Dermis microvascular lymphatic vessel endothelial cell (primary cell): Measurements from ENCODE around the gene TRMT13. TPM values are rescaled to one million over a fixed set of nuclear protein-coding genes. Genes with fewer than 3 reads are reported as not detected.
"Not testable (repeated sequence)": the region's sequence is repeated elsewhere in the genome, so short reads cannot be mapped to it uniquely, and the experiment has no call there.

Experiments
- DNase-seq, 2 donors: peaks; one replicate each; pipeline versions ENCODE4 v3.0.0 to v3.0.0-alpha.2; 2010; ENCODE audit warnings: low read depth in 2 of 2
- total RNA-seq: library from RNA; depleted of rRNA; stranded (reverse); fragments of >200 nt; gene quantifications from 2 replicates; pipeline ENCODE4 v1.2.1, GENCODE V29; 2014

TRMT13 gene
- total RNA-seq, 1 donor from 2014 or later = 6.7 TPM

- no peak for DNase-seq
These were observed 31.3 kb downstream of the TRMT13 start for GRCh38 chr1:100164216-100164615.

- no peak for DNase-seq
These were observed 31.7 kb downstream of the TRMT13 start for GRCh38 chr1:100164702-100165101.

DNA sequence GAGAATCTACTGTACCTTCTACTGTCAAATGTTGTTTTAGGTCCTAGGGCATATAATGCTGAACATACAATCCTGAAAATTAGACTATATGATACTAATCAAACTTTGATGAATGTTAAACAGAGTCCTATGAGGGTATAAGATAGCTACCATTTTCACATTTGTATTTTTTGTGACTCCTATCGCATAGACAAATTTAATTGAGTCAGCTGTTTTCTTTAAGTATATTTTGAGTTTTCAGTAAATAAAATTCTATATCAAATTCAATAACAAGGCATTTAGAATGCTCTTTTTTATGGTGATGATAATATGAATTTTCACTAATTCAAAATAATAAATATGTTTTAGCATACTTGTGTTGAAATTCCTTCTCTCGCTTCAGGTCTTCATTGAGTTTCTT is 35.1 kb downstream of the TRMT13 start:
- no peak for DNase-seq

DNA sequence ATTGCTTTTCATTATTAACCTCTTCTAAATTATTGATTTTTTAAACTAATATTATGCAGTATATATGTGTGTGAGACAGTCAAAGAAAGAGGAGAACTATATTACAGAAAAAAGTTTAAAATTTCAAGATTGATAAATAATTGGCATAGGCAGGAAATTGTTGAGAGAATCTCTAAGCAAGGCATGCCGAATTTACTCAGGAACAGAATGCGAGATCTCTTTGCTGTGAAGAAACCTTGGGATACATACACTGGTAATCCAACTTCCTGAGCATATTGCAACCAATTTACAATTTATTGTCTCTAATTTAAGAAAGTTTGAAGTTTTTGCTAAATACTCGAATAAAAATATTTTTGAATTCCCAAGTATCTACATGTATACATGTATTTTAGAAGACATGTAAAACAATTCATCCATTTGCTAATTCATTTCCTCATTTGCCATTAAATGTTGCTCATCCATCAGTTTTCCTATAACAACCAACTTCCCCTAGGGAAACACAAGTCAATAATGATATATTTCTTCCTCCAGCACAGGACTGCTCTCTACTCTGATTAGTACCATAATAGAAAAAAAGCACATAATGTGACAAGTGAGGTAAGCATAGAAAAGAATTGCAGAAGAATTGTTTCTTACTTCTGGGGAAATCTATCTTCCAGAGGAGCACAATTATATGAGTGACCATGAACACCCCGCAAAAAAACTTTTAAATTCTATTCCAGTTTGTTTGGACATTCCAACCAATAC is 44.5 kb downstream of the TRMT13 start:
- DNase-seq = no peak

- DNase-seq = no peak
These were observed 45.1 kb downstream of the TRMT13 start, which contains the start of gene LRRC39 for GRCh38 chr1:100178091-100178490. TSS of gene LRRC39 (minus strand) at chr1:100178256. CDS start at chr1:100168516, 9,740 bp downstream.

- no peak for DNase-seq
These were observed 50.4 kb downstream of the TRMT13 start for GRCh38 chr1:100183370-100183769.

DNA sequence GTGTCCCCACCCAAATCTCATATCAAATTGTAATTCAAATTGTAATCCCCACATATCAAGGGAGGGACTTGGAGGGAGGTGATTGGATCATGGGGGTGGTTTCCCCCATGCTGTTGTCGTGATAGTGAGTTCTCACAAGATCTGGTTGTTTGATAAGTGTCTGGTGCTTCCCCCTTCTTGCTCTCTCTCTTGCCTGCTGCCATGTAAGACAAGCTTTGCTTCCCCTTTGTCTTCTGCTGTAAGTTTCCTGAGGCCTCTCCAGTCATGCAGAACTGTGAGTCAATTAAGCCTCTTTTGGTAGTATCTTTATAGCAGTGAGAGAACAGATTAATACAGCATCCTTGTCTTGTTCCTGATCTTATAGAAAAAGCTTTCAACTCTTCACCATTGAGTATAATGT is 51.6 kb downstream of the TRMT13 start:
- DNase-seq = no peak

GRCh38 chr1:100187912-100188311 is 54.9 kb downstream of the TRMT13 start:
- no peak for DNase-seq

GRCh38 chr1:100188617-100189016 is 55.7 kb downstream of the TRMT13 start:
- no peak for DNase-seq

DNA sequence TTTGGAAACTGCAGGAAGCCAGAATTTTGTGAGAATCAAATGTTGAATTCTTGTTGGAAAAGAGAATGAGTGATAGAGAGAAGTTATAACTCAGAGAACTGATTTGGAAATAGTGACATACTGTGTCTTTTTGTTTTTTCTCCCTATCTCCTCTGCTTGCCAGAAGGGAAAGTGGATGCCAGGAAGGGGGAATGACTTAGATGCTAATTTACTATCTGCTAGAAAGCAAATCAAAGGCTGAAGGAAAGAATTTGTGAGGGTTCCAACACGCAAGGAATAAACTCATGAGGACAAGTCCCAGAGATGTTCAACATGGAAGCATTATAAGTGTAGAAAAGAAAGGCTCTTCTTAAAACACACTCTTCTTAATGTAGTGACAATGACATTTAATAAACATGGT is 65.6 kb downstream of the TRMT13 start:
- no peak for DNase-seq

- DNase-seq = not testable (repeated sequence)
These were observed 67.1 kb downstream of the TRMT13 start for GRCh38 chr1:100200060-100200459.

Other genes starting within 250 kb of the TRMT13 start
- 16.8 and 17.5 TPM in 2 replicates for gene SLC35A3, start 163.2 kb upstream of the TRMT13 start, total RNA-seq
- gene SASS6, start 233 bp upstream of the TRMT13 start, total RNA-seq = 1.1 and 1.8 TPM in 2 replicates
- under 0.01 TPM in 1 of 2 replicates, not detected in the other for gene LRRC39, start 45.1 kb downstream of the TRMT13 start, total RNA-seq
- 2.8 and 3.2 TPM in 2 replicates for gene DBT, start 116.7 kb downstream of the TRMT13 start, total RNA-seq
- gene RTCA, start 133.1 kb downstream of the TRMT13 start, total RNA-seq = 36.7 and 37.2 TPM in 2 replicates
- gene CDC14A, start 219.3 kb downstream of the TRMT13 start, total RNA-seq = 5.3 and 6.4 TPM in 2 replicates